ENCODE data around the gene MYO5C. TPM values are rescaled to one million over a fixed set of nuclear protein-coding genes. Genes with fewer than 3 reads are reported as not detected.
A peak's percentile ranks its signal among the peaks of the same experiment; 100 is the strongest.

Gene MYO5C
- total RNA-seq, 1 experiment from 2014 or later = 48.1 TPM

DNA sequence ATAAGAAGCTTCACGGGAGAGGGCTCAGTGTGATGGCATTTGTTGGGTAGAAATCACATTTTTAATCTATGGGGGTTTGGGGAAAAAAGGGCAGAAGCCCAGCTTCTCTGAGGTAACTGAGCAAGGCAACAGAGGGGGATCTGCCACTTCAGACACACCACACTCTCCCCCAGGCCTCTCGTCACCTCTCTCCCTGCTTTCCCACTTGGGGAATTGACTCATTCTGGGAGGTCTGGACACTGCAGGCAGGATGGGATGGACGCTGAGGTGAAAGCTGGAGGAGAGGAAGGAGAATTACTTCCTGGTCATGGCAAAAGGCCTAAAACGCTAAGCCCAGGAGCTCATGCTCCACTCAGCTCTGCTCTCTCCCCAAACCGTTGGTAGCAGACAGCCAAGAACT lies 33.2 kb downstream of the MYO5C start:
- peaks cover 27% of the 10 kb centered on the region for H3K4me1 Mint-ChIP-seq (ENCODE audit: low read depth, unreplicated experiment)
- H3K27me3 Mint-ChIP-seq (ENCODE audit: unreplicated experiment) = no peaks in the 10 kb centered on the region
- TSS peak; percentile 96 for BruUV-seq (replicated peaks)
- H3K4me3 Mint-ChIP-seq (ENCODE audit: low read depth, unreplicated experiment) = peak overlapping the region; percentile 40
- TF ChIP-seq, protein P1, sequence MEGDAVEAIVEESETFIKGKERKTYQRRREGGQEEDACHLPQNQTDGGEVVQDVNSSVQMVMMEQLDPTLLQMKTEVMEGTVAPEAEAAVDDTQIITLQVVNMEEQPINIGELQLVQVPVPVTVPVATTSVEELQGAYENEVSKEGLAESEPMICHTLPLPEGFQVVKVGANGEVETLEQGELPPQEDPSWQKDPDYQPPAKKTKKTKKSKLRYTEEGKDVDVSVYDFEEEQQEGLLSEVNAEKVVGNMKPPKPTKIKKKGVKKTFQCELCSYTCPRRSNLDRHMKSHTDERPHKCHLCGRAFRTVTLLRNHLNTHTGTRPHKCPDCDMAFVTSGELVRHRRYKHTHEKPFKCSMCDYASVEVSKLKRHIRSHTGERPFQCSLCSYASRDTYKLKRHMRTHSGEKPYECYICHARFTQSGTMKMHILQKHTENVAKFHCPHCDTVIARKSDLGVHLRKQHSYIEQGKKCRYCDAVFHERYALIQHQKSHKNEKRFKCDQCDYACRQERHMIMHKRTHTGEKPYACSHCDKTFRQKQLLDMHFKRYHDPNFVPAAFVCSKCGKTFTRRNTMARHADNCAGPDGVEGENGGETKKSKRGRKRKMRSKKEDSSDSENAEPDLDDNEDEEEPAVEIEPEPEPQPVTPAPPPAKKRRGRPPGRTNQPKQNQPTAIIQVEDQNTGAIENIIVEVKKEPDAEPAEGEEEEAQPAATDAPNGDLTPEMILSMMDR (IDR thresholded peaks at IDR 0.05; ENCODE audit: unreplicated experiment) = no peak
- intact Hi-C loops (cut with micrococcal nuclease; ENCODE audit: unreplicated experiment) = loop anchor here (2.0 kb wide), 1 partner anchor 32 kb away; the partner anchor contains the start of gene MYO5C
- CTCF ChIA-PET = interaction anchor here (0.6 to 1.9 kb wide), 12 partner anchors 9 to 473 kb away, joined by 3 to 10 read pairs (median 4); partner anchors contain the start of gene MYO5C
- DNase-seq = peak; percentile 26
- H3K9me3 Mint-ChIP-seq (ENCODE audit: low read depth, unreplicated experiment) = no peaks in the 10 kb centered on the region
- peaks cover 34% of the 10 kb centered on the region for H3K36me3 Mint-ChIP-seq (ENCODE audit: insufficient read depth, unreplicated experiment)
- peak overlapping the region; percentile 99 for H3K27ac Mint-ChIP-seq (ENCODE audit: unreplicated experiment)

DNA sequence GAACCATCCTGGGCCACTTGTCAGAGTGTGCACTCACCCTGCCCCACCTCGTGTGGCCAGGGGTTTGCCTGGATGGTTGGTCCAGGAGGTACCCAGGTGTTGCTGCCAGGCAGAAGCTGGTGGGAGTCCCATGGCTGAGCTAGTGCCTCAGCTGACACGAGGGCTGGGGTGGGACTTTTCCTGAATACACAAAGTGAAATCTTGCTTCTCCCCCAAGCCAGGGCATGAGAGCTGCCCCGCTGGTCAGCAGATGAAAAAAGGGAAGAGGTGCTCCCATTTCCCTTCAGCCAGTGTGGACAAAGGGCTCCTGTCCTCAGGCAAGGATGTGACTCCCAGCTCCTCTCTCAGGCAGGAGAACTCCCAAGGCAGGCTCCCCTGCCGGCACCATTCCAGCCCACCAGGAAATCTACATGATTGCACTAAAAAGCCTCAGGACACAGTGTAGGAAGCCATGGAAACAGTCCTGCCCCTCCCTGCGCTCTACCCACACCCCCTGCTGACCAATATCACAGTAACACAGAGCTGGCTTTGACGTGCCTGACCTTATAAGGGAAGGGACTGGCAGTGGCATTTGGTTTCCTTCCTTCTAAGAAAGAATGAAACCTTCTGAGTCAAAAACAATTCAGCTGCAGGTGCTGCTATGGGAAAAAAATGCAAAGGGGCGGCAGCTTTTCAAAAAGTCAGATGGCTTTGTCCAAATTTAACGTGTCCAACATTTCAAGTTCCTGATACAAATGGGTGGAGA lies 33.9 kb downstream of the MYO5C start:
- intact Hi-C loops (cut with micrococcal nuclease; ENCODE audit: unreplicated experiment) = loop anchor here (2.0 kb wide), 1 partner anchor 33 kb away; the partner anchor contains the start of gene MYO5C
- TF ChIP-seq, protein P1 (IDR thresholded peaks at IDR 0.05; ENCODE audit: unreplicated experiment) = no peak
- H3K4me3 Mint-ChIP-seq (ENCODE audit: low read depth, unreplicated experiment) = peak overlapping the region; percentile 40
- CTCF ChIA-PET = interaction anchor here (0.6 to 1.9 kb wide), 13 partner anchors 9 to 473 kb away, joined by 3 to 10 read pairs (median 4); partner anchors contain the start of gene MYO5C
- peaks cover 33% of the 10 kb centered on the region for H3K36me3 Mint-ChIP-seq (ENCODE audit: insufficient read depth, unreplicated experiment)
- TSS peak; percentile 56 for BruUV-seq (replicated peaks)
- DNase-seq = peak; percentile 87
- H3K4me1 Mint-ChIP-seq (ENCODE audit: low read depth, unreplicated experiment) = peaks cover 28% of the 10 kb centered on the region
- H3K9me3 Mint-ChIP-seq (ENCODE audit: low read depth, unreplicated experiment) = no peaks in the 10 kb centered on the region
- H3K27ac Mint-ChIP-seq (ENCODE audit: unreplicated experiment) = peak overlapping the region; percentile 99
- no peaks in the 10 kb centered on the region for H3K27me3 Mint-ChIP-seq (ENCODE audit: unreplicated experiment)

DNA sequence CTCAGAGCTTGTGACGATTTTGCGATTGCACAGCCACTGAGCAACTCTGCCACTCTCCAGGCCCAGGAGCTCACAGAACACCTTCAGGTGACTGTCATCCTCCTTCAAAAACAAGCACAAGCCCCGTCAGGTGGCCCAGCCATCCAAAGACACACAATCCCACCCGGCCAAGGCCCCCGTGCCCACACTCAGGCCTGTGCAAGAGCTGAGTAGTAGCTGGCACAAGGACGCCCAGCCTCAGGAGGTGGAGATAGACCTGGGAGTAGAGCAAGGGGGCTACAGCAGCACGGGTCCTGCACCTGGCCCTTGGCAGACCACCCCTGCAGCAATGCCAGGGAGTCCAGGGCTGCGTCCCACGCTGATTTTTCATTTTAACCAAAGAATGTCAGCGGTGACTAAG lies 34.6 kb downstream of the MYO5C start:
- no TSS peak for BruUV-seq (replicated peaks)
- no peak for DNase-seq
- no peak overlapping the region for H3K4me3 Mint-ChIP-seq (ENCODE audit: low read depth, unreplicated experiment)
- H3K9me3 Mint-ChIP-seq (ENCODE audit: low read depth, unreplicated experiment) = no peaks in the 10 kb centered on the region
- CTCF ChIA-PET = interaction anchor here (1.0 to 1.9 kb wide), 7 partner anchors 8 to 474 kb away, joined by 4 to 10 read pairs (median 6); no protein-coding TSS in a partner anchor
- no peaks in the 10 kb centered on the region for H3K27me3 Mint-ChIP-seq (ENCODE audit: unreplicated experiment)
- no peak overlapping the region for H3K27ac Mint-ChIP-seq (ENCODE audit: unreplicated experiment)
- intact Hi-C loops (cut with micrococcal nuclease; ENCODE audit: unreplicated experiment) = no loop called here
- TF ChIP-seq, protein P1 (IDR thresholded peaks at IDR 0.05; ENCODE audit: unreplicated experiment) = no peak
- peaks cover 35% of the 10 kb centered on the region for H3K4me1 Mint-ChIP-seq (ENCODE audit: low read depth, unreplicated experiment)
- peaks cover 33% of the 10 kb centered on the region for H3K36me3 Mint-ChIP-seq (ENCODE audit: insufficient read depth, unreplicated experiment)

DNA sequence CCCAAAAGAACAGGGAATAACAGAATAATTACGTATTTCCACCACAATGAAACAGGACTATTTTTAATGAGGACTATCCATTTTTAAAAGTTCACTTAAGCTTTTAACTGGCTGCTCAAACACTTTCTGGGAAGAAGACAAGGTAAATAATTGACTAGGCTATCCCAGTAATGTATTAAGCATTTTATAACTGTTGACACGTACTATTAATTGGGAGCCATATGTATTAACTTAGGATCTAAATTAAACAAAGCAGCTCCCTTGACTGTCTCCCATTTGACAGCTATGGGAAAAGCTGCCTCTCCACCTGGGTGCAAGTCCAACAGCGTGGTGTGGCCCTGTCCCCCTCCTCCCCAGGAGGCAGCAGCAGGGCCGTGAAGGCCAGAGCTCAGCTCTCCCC lies 36.1 kb downstream of the MYO5C start:
- DNase-seq = no peak
- Mint-ChIP-seq H3K4me3 (ENCODE audit: low read depth, unreplicated experiment) (no peak overlapping the region), H3K27ac (ENCODE audit: unreplicated experiment) (no peak overlapping the region), H3K9me3 (ENCODE audit: low read depth, unreplicated experiment) (no peaks in the 10 kb centered on the region), H3K4me1 (ENCODE audit: low read depth, unreplicated experiment) (peaks cover 50% of the 10 kb centered on the region), H3K36me3 (ENCODE audit: insufficient read depth, unreplicated experiment) (peaks cover 33% of the 10 kb centered on the region), H3K27me3 (ENCODE audit: unreplicated experiment) (no peaks in the 10 kb centered on the region)
- CTCF ChIA-PET = no interaction called here
- BruUV-seq (replicated peaks) = no TSS peak
- intact Hi-C loops (cut with micrococcal nuclease; ENCODE audit: unreplicated experiment) = loop anchor here (10.0 kb wide), 3 partner anchors 265 to 415 kb away; partner anchors contain the start of genes ARPP19, ATOSA and MYO5A
- TF ChIP-seq, protein P1 (IDR thresholded peaks at IDR 0.05; ENCODE audit: unreplicated experiment) = no peak

All from Calu3 (cell line).